GM12865 (cell line): ENCODE data around the gene MAPK4.

Experiments
- DNase-seq: peaks from one replicate; pipeline ENCODE4 v3.0.0; 2010; ENCODE audit warnings: low read depth
- H3K4me3 ChIP-seq: 2 replicates; pipeline ENCODE4 v1.5.1; 2011; ENCODE audit warnings: mild to moderate bottlenecking, low read depth, low read length, control low read depth
- CTCF ChIP-seq: IDR thresholded peaks from 2 replicates; pipeline ENCODE4 v1.5.1; 2011; ENCODE audit warnings: low read length, control low read depth, low read depth, inconsistent platforms; ENCODE audit not compliant: insufficient read depth; ENCODE audit errors: missing control alignments

The MAPK4 gene

GRCh38 chr18:50616484-50617048 lies 56.7 kb downstream of the MAPK4 start:
- TF ChIP-seq CTCF: no peak
- no peak overlapping the region for H3K4me3 ChIP-seq

GRCh38 chr18:50619861-50620275 lies 60.0 kb downstream of the MAPK4 start:
- DNase-seq: no peak
- H3K4me3 ChIP-seq: no peak overlapping the region
- no peak for TF ChIP-seq CTCF

More at GRCh38 chr18:50616484-50617048, 56.7 kb downstream of the MAPK4 start:
- DNase-seq: no peak

GRCh38 chr18:50620319-50620718 lies 60.4 kb downstream of the MAPK4 start:
- TF ChIP-seq CTCF: no peak
- no peak overlapping the region for H3K4me3 ChIP-seq
- no peak for DNase-seq

- DNase-seq: no peak
Measured at GRCh38 chr18:50621366-50621765, 61.5 kb downstream of the MAPK4 start.

GRCh38 chr18:50622320-50622719 lies 62.4 kb downstream of the MAPK4 start:
- no peak for DNase-seq
- no peak for TF ChIP-seq CTCF
- no peak overlapping the region for H3K4me3 ChIP-seq

More at GRCh38 chr18:50621366-50621765, 61.5 kb downstream of the MAPK4 start:
- no peak for TF ChIP-seq CTCF
- H3K4me3 ChIP-seq: no peak overlapping the region

GRCh38 chr18:50622865-50623393 lies 63.0 kb downstream of the MAPK4 start:
- TF ChIP-seq CTCF: no peak
- DNase-seq: no peak
- H3K4me3 ChIP-seq: no peak overlapping the region
